ENCODE results near the gene KRTAP23-1.

- TF ChIP-seq CTCF (IDR thresholded peaks at IDR 0.05; ENCODE audit: insufficient read depth, low read depth, low read length) (no peak), EZH2 (IDR thresholded peaks at IDR 0.05; ENCODE audit: insufficient read depth, low read length) (no peak)
Observed at GRCh38 chr21:30333736-30334135, 14.7 kb downstream of the KRTAP23-1 start.
